GM19238 (cell line): Measurements from ENCODE around the gene PROX1.
"Not testable (repeated sequence)": the region's sequence is repeated elsewhere in the genome, so short reads cannot be mapped to it uniquely, and the experiment has no call there.

ENCODE experiments used
- DNase-seq: peaks from one replicate; pipeline ENCODE4 v3.0.0; 2011; ENCODE audit warnings: low spot score; ENCODE audit not compliant: insufficient read length

PROX1 gene

DNA sequence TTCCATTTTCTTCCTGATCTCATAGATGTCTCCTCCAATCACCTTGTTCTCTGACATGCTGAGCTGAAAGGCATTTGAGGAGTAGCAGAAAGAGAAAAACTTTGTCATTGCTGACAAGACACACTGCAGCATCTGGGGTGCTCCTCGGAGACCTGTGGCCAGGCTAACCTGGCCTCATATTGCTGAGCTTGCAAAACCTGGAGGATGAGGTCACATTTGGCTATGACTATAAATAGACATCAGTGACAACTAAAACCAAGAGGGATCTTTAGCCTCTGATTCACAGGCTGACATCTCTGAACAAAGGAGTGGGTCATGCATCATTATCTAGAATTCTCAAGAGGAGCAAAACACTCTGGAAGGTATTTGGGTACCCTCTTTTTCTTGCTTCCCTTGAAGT, 83.7 kb downstream of the PROX1 start:
- no peak for DNase-seq

GRCh38 chr1:214072426-214073157, 84.8 kb downstream of the PROX1 start:
- DNase-seq: no peak

GRCh38 chr1:214074477-214074876, 86.7 kb downstream of the PROX1 start:
- DNase-seq: no peak

- DNase-seq: no peak
These were observed 87.7 kb downstream of the PROX1 start for GRCh38 chr1:214075305-214075998.

DNA sequence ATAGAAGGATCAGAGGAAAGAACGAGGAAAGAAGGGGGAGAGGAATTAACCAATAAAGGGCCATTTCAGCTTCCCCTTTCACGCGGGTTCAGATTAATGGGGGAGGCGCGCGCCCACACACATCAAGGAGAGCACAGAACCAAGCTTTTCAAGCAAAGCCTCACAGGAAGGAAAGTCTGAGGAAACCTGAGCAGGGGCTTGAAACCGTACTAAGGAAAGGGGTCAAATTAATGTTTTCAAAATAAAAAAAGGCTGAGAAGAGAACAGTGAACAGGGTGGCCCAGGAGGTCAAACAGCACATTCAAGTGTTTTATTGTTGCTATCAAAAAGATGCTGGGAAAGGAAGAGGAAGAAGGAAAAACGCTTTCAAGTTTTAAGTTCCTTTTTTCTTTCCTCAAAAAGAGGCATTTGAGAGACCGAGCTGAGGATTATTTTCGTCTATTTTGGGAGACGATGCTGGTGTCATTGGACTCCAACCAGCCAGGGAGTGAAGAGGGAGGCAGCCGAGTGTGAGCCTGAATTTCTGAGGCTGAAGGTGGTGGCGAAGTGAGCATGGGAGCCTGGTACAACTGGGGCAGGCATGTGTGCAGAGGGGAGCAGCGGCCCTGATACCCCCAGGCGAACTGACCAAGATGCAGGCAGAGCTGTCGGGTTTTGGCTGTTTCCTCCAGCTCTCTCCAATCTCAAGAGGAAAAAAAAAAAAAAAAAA, 88.4 kb downstream of the PROX1 start:
- DNase-seq: no peak

- no peak for DNase-seq
These were observed 88.9 kb downstream of the PROX1 start for GRCh38 chr1:214076708-214077065.

GRCh38 chr1:214078950-214079349, 91.2 kb downstream of the PROX1 start:
- DNase-seq: no peak

DNA sequence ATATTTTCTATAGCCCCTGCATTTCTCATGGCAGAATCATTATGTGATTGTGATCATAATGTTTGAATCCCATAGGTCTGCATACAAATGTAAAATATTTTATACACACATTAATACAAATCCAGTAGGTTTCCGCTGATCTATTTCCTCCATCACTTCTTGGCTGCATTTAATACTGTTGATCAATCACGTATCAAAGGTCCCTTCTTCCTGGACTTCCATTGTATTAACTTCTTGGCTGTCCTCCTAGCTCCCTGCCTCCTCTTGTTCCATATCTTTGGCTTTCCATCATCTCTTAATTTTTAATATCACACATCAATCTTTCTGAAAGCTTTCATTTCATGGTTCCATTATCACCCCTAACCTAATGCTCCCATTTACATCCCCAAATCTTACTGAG, 97.6 kb downstream of the PROX1 start:
- DNase-seq: no peak

GRCh38 chr1:214086945-214087344, 99.2 kb downstream of the PROX1 start:
- no peak for DNase-seq

- not testable (repeated sequence) for DNase-seq
These were observed 101.2 kb downstream of the PROX1 start for GRCh38 chr1:214089003-214089402.
